ENCODE data around the gene KSR1.

Gene KSR1

DNA sequence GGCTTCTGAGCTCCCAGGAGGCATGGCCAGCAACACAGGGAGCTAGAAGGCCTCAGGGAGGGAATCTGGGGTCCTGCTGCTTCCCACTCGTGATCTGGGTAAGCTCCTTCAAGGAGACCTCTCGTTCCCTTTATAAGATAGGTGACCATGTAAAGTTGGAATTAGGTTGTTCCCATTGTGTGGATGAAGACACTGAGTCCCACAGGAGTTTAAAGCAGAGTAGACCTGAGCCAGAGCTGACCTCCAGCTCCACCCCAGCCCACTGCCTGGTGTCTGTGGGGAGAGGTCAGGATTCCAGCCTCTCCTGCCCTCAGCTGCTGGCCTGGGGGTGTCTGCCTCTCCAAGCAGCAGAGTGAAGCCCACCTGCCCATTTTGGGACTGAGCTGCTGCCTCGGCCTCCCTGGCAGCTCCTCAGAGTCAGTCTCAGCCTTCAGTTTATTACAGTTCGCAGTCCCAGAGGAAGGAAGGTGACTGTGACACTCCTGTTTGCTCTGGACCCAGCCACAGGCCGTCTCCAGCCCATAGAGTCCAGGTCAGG is 141.6 kb downstream of the KSR1 start:
- DNase-seq, result no peak

DNA sequence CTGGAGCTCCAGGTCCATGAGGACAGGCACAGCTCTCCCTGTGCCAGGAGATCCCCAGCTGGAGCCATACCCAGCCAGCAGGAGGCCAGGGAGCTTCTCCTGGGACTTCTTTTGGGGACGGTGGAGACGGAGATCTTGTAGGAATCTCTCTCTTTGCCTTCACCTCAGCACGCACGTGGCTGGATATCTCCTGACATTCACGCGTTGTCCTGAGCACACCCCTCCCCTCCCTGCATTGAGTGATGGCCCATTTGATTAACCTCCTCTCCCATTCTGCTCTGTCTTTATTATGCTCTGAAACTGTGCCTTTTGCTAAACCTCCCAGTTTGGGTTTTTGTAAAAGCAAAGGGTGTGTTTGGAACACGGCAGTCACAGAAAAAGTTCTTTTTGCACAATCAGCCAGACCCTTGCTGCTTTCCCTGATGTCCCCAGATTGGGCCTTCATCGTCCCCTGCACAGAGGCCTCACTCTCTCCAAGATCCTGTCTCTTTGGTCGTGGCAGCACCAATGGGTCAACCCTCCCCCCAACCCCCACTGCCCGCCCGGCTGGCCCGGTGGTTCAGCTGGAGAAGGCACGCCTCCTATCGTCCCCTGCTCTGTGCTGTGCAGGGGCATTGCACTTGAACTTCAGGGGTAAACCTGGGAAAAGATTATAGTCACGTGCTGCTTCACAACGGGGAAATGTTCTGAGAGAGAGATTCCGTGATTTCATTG is 142.2 kb downstream of the KSR1 start:
- DNase-seq, result no peak

DNA sequence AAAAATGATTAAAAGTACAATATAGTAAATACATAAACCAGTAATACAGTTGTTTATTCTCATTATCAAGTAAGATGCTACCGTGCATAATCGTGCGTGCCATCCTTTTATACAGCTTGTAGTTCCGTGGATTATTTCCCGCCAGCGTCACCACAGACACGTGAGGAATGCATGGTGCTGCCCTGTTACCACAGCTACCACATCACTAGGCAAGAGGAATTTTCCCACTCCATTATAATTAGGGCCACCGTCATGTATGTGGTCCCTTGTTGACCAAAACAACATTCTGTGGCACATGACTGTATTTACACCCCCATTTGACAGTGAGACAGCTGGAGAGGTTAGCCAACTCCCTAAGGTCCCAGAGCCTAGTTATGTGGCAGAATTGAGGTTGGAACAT is 144.2 kb downstream of the KSR1 start:
- no peak for DNase-seq

DNA sequence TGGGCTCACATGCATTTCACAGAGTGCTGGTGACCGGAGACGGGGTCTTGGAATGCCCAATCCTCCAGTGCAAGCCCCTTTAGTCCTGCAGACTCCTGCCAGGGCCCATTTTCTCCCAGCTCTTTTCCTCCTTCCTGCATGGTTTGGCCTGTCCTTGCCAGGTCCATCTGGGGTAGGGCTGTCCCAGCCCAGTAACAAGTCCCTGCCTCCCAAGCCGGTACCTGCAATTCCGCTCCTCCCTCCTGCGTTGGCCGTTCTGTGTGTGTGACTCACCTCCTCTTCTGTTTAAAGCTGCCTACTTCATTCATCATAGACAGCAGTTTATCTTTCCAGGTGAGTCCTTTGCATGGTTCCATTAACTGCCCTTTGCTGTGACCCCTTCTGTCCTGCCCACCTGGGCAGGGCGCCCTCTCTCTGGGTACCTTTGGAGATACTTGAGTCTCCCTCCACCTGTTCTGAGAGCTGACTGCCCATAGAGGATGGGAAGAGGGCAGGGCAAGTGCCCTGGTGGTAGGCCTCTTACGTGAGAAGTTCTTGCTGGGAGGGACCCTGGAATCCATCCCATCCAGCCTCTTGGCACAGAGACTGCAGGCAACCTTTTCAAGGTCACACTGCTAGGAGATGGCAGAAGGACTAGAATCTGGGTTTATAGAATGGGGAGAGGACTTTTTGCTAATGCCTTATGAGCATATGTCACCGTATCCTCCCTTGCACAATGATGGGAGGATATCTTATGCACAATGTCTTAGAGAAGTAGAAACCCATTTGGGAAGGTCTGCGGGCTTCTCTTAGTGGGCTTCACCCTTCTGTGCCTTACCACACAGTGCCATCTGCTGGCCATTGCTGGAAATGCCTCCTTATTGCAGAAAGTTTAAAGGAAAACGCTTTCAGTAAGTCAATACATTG is 145.1 kb downstream of the KSR1 start:
- DNase-seq, result peak; percentile 86

DNA sequence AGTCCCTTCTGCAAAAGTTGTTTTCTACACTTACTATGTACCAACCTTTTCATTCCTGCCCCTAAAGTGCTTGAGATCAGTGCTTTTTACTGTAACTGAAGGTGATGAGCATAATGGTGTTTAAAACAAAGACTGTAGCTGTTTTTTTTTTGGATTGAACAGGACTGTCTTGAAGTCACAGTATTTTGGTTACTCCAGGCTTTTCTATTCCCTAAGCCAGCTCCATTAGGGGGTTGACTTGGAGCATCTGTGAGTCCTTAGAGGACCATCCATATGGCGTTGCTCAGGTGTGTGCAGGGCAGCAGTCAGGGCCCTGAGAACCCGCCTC is 145.7 kb downstream of the KSR1 start:
- DNase-seq, result no peak

DNA sequence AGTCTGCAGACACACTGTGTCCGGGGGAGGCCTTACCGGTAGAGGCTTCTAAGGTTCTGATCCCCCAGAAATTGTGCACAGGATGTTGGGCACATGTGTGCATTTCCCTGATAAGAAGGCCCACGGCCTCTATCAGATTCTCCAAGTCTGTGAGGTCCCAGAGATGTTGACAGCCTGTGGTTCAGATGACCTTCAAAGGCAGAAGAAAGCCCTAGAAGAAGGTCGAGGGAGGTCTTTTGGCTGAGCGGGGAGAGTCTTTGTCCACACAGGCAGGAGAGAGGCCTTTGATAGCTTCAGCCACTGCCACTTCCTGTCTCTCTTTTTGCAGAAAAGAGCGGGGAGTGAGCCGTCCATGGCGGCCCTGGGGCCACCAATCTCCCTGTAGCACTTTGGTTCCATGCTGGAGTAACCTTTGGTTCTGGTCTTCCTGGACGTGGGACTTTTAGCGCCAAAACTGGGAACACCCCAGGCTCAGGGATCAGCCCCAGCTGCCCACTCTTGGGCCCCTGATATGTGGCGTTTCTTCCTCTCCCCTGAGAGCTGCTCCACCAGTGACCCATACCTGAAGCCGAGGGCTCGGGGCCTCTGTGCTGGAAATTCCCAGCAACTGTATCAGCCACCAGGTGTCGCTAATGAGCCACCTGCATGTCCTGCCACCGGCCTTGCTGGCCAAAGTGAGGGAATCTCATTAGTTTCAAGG is 146.6 kb downstream of the KSR1 start:
- peak; percentile 70 for DNase-seq

DNA sequence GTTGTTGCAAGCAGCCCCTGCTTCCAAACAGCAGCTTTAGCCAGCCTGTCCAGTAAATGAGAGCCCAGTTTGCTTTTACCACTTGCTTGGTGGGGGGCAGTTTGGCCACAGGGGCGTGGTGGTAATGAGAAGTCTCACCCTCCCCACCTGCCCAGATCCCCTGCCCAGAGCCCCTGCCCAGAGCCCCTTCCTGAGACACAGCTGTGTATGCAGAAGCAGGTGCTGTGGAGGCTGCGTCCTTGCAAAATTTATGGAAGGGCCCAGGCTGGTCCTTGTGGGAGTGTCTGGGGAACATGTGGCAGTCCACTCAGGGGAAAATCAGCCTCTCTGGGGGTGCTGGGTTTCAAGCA is 147.1 kb downstream of the KSR1 start:
- no peak for DNase-seq

DNA sequence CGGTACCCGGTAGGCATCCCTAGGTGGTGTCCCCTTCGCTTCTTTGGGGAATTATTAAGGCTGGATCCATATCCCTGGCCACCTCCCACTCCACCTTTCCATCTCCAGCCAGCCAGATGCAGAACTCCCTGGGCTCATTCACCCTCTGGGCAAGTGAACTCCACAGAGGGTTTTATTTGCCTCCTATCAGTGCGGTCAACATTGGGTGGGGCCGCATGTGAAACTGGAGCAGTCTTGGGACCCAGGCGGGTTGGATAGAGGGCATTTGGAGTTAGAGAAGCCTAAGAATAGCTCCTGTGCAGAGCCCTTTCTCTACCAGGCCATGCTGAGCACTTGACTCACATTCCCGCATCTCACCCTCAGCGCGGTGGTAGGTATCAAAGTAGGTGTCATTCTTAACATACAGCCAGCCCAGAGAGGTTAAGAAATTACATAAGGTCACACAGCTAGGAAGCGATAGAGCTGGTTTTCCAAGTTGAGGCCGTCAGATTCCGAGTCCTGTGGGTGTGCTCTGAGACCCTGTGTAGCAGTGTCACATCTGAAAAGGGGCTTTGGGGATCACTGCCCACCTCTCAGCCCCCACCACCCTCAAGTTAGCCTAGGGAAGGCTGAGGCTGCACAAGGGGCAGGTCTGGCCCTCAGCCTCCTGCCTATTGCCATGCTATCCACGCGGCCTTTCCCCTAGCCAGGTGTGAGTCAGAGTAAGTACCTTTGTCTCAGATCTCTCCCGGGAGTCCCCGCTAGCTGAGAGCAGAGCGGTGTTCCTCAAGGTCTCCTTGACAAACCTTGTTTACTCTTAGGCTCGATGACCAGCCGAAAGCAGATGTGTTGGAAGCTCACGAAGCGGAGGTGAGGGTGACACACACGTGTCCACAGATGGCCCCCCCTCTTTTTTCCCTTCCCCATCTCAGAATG is 147.9 kb downstream of the KSR1 start:
- no peak for DNase-seq

DNA sequence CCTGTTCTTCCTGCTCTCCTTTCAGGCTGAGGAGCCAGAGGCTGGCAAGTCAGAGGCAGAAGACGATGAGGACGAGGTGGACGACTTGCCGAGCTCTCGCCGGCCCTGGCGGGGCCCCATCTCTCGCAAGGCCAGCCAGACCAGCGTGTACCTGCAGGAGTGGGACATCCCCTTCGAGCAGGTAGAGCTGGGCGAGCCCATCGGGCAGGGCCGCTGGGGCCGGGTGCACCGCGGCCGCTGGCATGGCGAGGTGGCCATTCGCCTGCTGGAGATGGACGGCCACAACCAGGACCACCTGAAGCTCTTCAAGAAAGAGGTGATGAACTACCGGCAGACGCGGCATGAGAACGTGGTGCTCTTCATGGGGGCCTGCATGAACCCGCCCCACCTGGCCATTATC is 149.2 kb downstream of the KSR1 start:
- no peak for DNase-seq

DNA sequence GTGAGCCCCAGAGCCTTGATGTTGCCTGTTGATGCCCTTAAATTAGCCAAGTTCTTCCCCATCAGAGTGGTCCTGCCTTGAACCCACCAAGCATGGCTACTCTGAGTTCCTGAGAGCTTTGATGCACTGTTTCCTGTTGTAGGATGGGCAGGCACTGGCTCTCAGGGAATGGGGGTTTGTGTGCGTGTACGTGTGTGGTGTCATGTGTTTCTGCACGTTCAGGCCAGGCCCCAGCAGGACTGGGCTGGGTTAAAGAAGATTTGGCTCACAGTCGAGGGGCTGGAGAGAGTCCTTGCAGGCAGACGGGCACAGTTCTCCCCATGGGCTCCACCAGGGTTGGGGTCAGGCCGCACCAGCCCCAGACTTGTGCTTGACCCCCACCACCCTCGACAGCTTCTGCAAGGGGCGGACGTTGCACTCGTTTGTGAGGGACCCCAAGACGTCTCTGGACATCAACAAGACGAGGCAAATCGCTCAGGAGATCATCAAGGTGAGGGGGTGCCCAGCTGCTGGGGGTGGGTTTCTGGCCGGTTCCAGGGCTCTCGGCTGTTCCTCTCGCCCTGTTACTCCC is 151.4 kb downstream of the KSR1 start:
- no peak for DNase-seq

DNA sequence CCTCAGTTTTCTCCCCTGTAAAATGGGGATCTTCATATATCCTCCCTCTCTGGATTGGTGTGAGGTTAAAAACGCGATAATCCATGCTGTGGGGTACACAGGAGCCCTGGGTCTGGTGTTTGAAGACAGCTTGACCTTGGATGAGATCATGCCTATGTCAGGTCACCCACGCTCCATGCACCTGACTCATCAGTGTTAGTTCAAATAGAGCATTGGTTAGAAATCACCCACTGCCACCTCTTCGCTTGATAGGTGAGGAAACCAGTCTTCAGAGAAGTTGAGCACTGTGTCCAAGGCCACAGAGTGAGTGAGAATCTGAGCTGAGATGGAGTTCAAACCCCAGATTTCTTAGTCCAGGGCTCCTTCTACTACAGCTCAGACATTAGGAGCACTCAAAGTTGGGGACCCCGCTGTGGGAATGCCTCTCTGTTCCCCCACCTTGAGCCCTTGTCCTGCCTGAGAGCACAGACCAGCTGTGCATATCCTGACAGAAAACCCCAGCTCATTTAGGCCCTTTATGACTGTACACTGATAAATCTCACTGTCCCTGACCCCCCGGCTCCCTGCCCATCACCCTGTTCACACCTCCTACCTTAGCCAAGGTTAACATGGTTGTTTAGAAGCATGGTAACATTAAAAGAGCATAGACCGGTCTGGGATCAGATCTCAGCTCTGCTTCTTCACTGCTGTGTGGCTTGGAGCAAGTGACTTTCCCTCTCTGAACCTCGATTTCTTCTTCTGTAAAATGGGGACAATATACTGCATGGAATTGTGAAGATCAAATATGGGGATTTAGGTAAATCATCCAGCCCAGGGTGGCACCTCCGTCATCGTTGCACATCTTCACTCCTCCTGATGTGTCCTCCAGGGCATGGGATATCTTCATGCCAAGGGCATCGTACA is 152.3 kb downstream of the KSR1 start:
- DNase-seq, result no peak

DNA sequence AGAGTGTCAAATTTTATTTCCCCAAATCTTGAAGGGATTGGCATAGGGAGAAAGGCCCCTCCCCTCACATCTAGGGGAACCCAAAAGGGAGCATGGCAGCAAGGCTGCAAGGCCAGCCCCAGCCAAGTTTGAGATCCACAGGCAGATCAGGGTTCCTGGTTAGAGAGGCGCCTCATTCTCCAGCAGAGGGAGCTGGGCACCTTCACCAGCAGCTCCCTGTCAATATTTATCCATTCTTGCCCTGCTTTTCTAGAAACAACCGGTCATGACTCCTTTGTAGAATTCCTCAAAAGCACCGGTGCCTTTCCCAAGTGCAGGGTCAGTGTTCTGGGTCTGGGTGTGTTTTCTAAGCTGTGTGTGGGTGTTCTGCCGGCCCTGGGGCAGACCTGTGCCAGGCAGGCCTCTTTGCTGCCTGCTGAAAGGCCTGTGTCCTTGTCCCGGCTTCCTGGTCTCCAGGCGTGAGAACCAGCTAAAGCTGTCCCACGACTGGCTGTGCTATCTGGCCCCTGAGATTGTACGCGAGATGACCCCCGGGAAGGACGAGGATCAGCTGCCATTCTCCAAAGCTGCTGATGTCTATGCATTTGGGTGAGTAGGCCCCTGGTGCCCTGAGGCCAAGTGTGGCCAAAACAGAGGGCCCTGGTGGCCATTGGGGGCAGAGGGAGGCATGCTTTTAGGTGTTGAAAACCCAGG is 153.5 kb downstream of the KSR1 start:
- no peak for DNase-seq

DNA sequence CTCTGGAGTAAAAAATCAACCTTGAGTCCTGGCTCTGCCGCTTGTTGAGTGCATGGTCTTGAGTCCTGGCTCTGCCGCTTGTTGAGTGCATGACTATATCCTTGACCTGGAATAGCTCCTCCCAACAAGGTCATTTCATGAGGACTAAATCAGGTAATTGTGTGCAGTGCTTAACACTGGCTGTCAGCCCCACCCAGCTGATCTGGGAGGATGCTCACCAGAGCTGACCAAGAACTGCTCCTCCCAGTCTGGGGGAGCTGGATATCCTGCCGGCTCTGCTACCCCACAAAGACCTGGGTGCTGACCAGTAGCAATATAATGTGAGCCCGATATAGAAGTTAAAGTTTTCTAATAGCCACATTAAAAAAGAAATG is 154.0 kb downstream of the KSR1 start:
- no peak for DNase-seq

DNA sequence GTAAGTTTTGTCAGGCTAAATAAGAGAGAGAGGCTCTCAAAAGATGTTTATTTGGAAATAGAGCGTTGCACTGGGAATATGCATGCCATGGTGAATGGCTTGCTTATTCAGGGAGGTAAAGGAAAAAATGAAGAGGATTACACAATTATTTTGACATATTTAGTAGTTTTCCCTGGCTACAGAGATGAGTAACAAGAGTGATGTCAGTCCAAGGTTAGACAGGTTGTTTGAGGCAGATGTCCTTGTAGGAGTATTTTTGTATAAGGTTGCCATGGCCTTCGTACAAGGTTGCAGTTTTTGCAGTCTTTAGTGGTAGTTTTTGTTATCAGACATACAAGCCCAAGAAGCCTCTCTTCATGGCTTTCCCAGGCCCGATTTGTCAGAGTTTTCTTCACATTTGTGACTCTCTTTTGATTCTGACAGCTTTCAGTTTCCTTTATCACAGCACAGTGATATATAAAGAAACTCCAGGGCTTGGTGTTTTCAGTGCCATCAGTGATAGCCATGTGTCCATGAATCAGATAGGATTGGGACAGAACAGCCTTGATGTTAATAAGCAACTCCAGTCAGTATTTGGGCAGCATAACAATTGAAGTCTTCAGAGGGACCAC is 156.0 kb downstream of the KSR1 start:
- DNase-seq, result no peak

DNA sequence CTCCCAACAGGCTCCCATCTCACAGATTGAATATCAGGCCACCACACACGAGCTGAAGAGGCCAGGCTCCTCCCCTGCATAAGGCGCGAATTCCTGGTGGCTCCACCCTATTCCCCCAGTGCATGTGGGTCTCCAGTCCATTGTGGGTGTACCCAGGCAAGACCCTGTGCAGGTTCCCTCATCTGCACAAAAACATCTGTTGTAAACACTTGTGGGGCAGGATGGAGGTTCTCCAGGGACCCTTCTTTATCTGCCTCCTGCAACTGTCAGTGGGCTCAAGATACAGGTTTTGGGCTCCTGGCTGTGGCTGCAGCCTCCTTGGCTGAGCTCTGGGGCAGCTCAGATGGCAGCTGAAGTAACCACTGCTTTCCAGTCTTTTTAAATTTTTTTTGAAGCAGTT is 157.2 kb downstream of the KSR1 start:
- DNase-seq, result no peak

DNA sequence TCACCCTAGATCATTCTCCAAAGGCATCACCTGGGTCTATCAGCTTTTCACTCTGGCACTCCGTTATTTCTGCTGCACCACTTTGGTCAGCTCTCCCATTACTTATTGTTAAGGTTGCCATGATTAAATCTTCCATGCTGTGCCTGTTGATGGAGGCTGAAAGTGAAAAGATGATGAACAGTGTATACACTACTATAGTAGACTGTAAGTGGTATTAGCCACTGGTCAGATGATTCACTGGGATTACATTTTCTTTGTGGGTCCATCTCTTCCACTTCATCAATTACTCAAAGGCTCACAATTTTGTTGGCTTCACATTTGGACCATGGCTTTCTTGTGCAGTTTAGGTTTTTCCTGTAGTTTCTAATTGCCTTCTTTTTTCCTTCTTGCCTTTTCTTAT is 158.9 kb downstream of the KSR1 start:
- no peak for DNase-seq

DNA sequence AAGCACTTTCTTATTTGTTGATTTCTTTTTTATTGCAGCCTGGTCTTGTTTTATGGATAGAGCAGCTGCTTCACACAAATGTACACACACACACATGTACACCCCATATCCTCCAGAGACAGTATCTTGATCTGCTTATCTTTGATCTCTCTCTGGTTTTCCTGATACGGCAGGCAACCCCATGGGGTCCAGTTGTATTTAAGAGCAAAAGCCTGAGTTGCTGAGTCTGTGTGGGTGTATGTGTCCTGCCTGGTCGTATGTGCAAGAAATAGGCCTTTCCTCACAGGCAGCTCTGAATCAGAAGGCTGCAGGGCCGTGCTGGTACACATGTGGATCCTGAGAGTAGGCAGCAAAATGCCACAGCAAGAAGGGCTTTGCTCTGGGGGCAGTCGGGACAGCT is 160.2 kb downstream of the KSR1 start:
- no peak for DNase-seq

DNA sequence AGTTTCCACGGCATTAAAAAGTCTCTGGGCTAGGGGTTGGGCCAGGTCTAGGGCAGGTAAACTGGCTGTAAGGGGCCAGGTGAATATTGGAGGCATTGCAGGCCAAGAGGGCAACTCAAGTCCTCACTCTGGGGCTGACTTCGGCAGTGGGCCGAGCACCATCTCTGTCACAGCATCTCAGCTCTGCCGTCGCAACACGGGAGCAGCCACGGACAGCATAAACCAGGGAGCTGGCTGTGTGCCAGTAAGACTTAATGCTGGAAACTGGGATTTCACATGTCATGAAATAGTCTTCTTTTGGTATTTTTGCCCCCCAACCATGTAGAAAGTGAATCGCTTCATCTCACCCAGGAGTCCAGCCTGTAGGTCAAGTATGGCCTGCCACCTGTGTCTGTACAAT is 162.2 kb downstream of the KSR1 start:
- no peak for DNase-seq

DNA sequence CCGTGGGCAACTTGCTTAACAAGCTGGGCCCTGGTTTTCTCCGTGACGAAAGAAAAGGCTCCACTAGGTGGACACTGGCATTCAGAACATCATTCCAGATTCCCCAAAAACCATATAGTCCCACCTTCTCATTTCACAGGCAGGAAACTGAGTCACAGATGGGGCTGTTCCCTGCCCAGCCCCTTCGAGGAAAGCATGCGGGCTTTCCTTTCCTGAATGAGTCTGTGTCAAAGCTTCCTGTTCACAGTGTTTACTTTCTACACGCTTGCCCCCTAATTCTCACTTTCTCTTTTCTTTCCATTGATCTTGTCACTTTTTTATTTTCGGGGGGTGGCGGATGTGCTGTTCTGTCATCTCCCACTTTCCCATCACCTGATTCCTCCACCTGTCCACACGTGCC is 164.5 kb downstream of the KSR1 start:
- no peak for DNase-seq

DNA sequence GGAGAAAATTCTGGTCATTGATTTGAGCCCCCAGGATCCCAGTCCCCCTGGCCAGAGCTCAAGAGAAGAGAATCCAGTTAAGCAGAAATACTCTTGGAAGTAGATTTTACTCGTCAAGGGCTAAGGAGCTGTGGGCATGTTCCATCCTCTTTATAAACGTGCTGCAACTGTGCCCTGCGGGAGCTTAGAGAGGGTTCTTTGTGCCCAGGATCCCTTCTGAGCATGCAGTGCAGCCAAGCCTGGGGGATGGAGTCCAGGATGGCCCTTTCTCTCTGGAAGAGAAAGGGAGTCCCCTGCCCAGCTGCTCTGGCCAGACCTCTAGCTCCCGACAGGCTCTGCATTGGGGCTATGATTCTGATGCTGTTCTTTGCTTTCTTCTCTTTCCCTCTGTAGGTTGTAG is 165.3 kb downstream of the KSR1 start:
- no peak for DNase-seq

Data from activated gamma-delta T cell treated with Interleukin-2 at 50 U/mL for 16 hours (primary cell).